Testis (tissue), 2 donors: ENCODE data around the gene PGLYRP2.

ENCODE experiments used
- CTCF ChIP-seq, 3 experiments: fragments of 450-650 bp in 2 of 3; fragments of 200-600 bp in 1 of 3; sonication (generic) in 1 of 3; IDR thresholded peaks; one replicate each; pipeline ENCODE4 v1.5.1; 2016 to 2019; ENCODE audit warnings: antibody characterized with exemption in 3 of 3, mild to moderate bottlenecking in 2 of 3, moderate library complexity in 1 of 3
- POLR2A ChIP-seq: fragments of 450-650 bp; IDR thresholded peaks from one replicate; pipeline ENCODE4 v1.6.1; 2017; ENCODE audit warnings: antibody characterized with exemption, mild to moderate bottlenecking, moderate library complexity

- no peak for TF ChIP-seq CTCF (IDR thresholded peaks at IDR 0.05)
- TF ChIP-seq POLR2A: no peak
These were observed 32.2 kb downstream of the PGLYRP2 start for GRCh38 chr19:15447057-15447456.
